VCaP (cell line): Measurements from ENCODE around the gene ANXA2R.

Experiments used
- H3K27ac ChIP-seq: fragments of 450-650 bp; 2 replicates; pipeline ENCODE4 v1.5.1; 2017
- TF ChIP-seq, protein P1 (sequence below): fragments of 450-650 bp; conservative IDR thresholded peaks from 2 replicates; pipeline ENCODE4 v1.5.1; 2017; ENCODE audit warnings: mild to moderate bottlenecking, moderate library complexity

Gene ANXA2R

GRCh38 chr5:43007246-43007910 lies 32.7 kb downstream of the ANXA2R start:
- TF ChIP-seq, protein P1, sequence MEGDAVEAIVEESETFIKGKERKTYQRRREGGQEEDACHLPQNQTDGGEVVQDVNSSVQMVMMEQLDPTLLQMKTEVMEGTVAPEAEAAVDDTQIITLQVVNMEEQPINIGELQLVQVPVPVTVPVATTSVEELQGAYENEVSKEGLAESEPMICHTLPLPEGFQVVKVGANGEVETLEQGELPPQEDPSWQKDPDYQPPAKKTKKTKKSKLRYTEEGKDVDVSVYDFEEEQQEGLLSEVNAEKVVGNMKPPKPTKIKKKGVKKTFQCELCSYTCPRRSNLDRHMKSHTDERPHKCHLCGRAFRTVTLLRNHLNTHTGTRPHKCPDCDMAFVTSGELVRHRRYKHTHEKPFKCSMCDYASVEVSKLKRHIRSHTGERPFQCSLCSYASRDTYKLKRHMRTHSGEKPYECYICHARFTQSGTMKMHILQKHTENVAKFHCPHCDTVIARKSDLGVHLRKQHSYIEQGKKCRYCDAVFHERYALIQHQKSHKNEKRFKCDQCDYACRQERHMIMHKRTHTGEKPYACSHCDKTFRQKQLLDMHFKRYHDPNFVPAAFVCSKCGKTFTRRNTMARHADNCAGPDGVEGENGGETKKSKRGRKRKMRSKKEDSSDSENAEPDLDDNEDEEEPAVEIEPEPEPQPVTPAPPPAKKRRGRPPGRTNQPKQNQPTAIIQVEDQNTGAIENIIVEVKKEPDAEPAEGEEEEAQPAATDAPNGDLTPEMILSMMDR = no peak
- peak overlapping the region; percentile 89 for H3K27ac ChIP-seq

DNA sequence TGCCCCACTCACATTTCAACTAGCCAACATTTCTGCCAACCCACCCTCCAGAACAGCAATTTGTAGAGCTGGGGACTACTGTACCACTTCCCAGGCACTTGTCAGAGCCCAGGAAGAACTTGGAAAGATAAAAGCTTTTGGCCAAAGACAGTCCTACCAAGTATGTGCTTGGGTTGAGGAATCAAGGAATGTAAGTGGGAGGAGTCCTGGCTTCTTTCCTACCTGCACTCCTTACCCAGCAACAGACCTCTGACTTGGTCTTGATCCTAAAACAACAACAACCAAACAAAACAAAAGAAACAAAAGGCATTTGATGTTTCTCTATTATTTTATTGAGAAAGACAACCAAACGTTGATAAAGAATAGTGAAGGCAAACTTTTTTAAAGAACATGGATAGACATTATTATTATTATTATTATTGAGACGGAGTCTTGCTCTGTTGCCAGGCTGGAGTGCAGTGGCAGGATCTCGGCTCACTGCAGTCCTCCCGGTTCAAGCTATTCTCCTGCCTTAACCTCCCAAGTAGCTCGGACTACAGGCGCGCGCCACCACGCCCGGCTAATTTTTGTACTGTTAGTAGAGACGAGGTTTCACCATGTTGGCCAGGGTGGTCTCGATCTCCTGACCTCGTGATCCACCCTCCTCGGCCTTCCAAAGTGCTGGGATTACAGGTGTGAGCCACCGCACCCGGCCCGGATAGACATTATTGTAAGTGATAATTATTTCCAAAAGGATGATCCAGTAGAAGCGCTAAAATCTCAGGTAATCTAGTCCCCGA lies 33.5 kb downstream of the ANXA2R start:
- peak overlapping the region; percentile 89 for H3K27ac ChIP-seq

DNA sequence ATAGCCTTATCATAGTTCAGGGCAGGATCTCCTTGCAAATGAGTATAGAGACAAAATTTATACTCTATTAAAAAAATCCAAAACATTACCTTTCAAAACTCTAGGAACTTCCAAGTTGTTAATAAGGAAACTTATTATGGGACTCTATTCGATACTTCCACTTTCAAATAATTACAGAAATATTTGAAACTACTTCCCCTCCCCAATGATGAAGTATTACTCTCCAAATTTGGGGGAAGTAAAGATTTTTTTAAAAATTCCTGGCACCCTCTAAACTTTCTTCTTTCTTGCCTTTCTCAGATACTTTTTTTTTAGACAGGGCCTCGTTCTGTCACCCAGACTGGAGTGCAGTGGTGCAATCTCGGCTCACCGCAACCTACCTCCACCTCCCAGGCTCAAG lies 35.1 kb downstream of the ANXA2R start:
- no peak overlapping the region for H3K27ac ChIP-seq

More for the DNA sequence above, 33.5 kb downstream of the ANXA2R start:
- TF ChIP-seq, protein P1 = no peak

DNA sequence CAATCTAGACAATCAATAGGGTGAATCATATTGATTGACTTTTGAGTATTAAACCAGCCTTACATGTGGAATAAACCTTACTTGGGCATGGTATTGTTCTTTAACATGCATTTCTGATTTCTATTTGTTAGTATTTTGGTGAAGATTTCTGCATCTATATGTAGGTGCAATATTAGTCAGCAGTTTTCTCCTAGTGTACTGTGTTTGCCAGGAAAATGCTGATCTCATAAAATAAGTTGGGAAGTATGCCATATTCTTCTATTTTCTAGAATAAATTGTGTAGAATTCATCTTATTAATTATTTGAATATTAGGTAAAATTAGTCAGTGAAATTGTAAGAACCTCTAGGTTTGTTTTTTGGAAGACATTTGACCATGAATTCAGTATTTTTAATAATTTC lies 38.4 kb downstream of the ANXA2R start:
- H3K27ac ChIP-seq = no peak overlapping the region
- TF ChIP-seq, protein P1 = no peak

More for the DNA sequence above, 35.1 kb downstream of the ANXA2R start:
- TF ChIP-seq, protein P1 = no peak

- H3K27ac ChIP-seq = peak overlapping the region; percentile 55
- TF ChIP-seq, protein P1 = no peak
These were observed 39.2 kb downstream of the ANXA2R start for GRCh38 chr5:43000914-43001313.

DNA sequence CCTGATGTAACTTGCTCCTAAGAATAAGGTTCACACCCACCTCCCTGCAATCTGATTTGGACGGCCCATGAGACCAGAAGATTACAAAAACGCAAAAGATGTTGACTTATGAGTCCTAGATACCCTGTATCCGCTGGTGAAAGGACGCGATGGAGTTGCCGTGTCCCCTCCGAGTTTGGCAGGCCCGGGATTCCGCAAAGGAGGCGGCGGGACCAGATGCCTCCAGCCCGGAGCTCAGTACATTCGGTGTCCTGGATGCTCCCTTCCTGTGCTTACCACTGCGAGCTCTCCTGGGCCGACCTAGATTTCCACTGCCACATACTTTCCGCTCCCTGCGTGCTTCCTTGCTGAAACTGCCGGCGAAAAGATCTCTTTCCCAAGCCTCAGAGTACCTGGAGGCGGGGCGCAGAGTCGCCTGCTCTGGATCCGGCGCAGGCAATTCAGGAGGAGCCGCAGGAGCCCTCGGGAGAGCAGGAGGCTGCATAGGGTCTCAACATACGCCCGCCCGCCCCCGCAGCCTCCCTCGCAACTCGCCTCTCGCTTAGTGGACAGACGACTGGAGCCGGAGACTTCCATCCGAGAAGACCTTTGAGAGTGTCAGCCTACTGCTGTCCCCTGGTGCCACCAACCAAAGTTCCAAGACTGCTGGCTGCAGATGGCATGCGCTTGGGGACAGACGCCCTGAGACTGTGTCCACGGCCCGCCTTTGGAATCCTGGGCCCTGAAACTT lies 39.8 kb downstream of the ANXA2R start:
- peak overlapping the region; percentile 55 for H3K27ac ChIP-seq
- TF ChIP-seq, protein P1 = no peak

DNA sequence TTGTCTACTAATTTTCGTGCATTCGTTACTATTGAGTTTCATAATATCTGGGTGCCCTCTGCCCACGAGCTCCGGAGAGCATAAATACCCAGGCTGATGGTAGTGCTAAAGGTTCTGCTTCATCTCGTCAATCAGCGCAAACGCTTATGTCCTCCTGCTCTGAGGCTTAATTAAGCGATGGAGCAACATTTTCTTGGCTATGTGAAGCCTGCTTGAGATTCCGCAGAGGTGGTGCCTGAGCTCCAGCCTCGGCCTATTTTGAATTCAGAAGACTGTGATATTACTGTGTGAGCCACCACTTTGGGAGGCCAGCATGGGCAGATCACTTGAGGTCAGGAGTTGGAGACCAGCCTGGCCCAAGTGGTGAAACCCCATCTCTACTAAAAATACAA lies 44.8 kb downstream of the ANXA2R start:
- no peak overlapping the region for H3K27ac ChIP-seq
- TF ChIP-seq, protein P1 = no peak
